Lower lobe of right lung (tissue), 2 donors: ENCODE data around the gene NCOR2. TPM values are rescaled to one million over a fixed set of nuclear protein-coding genes. Genes with fewer than 3 reads are reported as not detected.

ENCODE experiments used
- ATAC-seq, 2 donors: fragments of 200-7000 bp; cut with Tn5 transposase; one replicate each; pipeline ENCODE4 v1.9.1; 2020 to 2022; ENCODE audit warnings: mild to moderate bottlenecking in 2 of 2, moderate library complexity in 2 of 2
- DNase-seq: peaks from one replicate; pipeline ENCODE4 v3.0.0-alpha.2; 2020
- H3K27ac ChIP-seq: fragments of 200-600 bp; one replicate; pipeline ENCODE4 v1.8.0; 2022
- H3K27me3 ChIP-seq: fragments of 200-600 bp; one replicate; pipeline ENCODE4 v1.8.0; 2022; ENCODE audit warnings: low read depth
- H3K36me3 ChIP-seq: fragments of 200-600 bp; one replicate; pipeline ENCODE4 v1.8.0; 2022; ENCODE audit warnings: mild to moderate bottlenecking
- H3K4me1 ChIP-seq: fragments of 200-600 bp; one replicate; pipeline ENCODE4 v1.8.0; 2022
- H3K4me3 ChIP-seq: fragments of 200-600 bp; one replicate; pipeline ENCODE4 v1.8.0; 2022; ENCODE audit warnings: mild to moderate bottlenecking
- H3K9me3 ChIP-seq: fragments of 200-600 bp; one replicate; pipeline ENCODE4 v1.8.0; 2022
- intact Hi-C: fragments of 100-400 bp; cut with DNase I; formaldehyde crosslinking; loops from one replicate; pipeline ENCODE4 v1.11.0; 2022
- total RNA-seq: library from RNA; stranded (reverse); fragmentation: NEBNext Ultra II Directional; extraction: Animal tissue kit (Norgen Biotek cat#: 25700); gene quantifications from one replicate; pipeline ENCODE4 v1.2.1, GENCODE V29; 2021
- TF ChIP-seq, protein P1 (sequence below): fragments of 200-600 bp; IDR thresholded peaks from one replicate; pipeline ENCODE4 v1.8.0; 2022; ENCODE audit warnings: antibody characterized with exemption, mild to moderate bottlenecking
- donor health status: DM: no; HTN: yes; CAD: no; lungs with severe emphysema.

NCOR2 gene
- total RNA-seq, 1 donor from 2014 or later = 318 TPM

DNA sequence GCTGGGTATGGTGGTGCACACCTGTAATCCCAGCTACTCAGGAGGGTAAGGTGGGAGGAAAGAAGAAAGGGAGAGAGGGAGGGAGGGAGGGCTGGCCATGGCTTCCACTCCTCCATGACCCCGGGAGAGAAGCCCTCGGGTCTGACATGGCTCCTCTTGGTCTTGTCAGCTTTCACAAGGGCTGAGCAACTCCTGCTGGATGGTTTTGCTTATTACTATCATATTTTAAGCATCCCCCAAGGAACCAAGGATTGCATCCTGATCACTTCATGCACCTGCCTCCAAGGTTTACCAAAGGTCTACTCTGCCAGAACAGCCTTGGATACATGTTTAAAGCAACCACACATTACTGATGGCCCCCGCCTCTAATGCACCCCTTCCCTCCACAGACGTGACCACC lies 28.0 kb upstream of the NCOR2 start:
- DNase-seq = no peak
- Histone ChIP-seq H3K27ac (no peak overlapping the region), H3K4me3 (no peak overlapping the region), H3K4me1 (peaks cover 10% of the 10 kb centered on the region), H3K9me3 (no peaks in the 10 kb centered on the region), H3K27me3 (no peaks in the 10 kb centered on the region), H3K36me3 (no peaks in the 10 kb centered on the region)
- TF ChIP-seq, protein P1, sequence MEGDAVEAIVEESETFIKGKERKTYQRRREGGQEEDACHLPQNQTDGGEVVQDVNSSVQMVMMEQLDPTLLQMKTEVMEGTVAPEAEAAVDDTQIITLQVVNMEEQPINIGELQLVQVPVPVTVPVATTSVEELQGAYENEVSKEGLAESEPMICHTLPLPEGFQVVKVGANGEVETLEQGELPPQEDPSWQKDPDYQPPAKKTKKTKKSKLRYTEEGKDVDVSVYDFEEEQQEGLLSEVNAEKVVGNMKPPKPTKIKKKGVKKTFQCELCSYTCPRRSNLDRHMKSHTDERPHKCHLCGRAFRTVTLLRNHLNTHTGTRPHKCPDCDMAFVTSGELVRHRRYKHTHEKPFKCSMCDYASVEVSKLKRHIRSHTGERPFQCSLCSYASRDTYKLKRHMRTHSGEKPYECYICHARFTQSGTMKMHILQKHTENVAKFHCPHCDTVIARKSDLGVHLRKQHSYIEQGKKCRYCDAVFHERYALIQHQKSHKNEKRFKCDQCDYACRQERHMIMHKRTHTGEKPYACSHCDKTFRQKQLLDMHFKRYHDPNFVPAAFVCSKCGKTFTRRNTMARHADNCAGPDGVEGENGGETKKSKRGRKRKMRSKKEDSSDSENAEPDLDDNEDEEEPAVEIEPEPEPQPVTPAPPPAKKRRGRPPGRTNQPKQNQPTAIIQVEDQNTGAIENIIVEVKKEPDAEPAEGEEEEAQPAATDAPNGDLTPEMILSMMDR = no peak
- intact Hi-C loops = no loop called here
- no peak for ATAC-seq

GRCh38 chr12:124594851-124595250 lies 27.4 kb upstream of the NCOR2 start:
- H3K36me3 ChIP-seq = no peaks in the 10 kb centered on the region
- ATAC-seq (no peak), DNase-seq (no peak)
- intact Hi-C loops = no loop called here
- H3K9me3 ChIP-seq = no peaks in the 10 kb centered on the region
- TF ChIP-seq, protein P1 = no peak
- H3K4me3 ChIP-seq = no peak overlapping the region
- H3K4me1 ChIP-seq = peaks cover 10% of the 10 kb centered on the region
- no peaks in the 10 kb centered on the region for H3K27me3 ChIP-seq
- no peak overlapping the region for H3K27ac ChIP-seq

DNA sequence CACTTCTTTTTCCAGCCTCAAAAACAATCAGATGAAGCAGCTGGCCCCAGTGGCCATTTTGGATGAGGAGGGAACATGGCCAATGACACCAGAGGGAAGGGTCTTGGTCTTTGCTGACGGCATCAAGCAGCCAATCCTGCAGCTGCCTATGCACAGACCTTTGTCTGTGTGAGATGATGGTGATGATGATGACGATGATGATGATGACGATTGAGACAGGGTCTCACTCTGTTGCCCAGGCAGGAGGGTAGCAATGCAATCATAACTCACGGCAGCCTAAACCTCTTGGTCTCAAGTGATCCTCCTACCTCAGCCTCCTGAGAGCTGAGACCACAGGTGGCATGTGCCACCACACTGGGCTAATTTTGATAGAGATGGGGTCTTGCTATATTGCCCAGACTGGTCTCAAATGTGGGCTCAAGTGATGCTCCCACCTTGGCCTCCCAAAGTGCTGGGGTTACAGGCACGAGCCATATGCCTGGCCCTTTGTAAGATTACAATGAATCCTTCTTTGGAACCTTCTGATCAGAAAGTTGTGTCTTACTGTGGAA lies 26.5 kb upstream of the NCOR2 start:
- TF ChIP-seq, protein P1 = no peak
- H3K4me1 ChIP-seq = peaks cover 16% of the 10 kb centered on the region
- no peaks in the 10 kb centered on the region for H3K36me3 ChIP-seq
- no peaks in the 10 kb centered on the region for H3K9me3 ChIP-seq
- H3K4me3 ChIP-seq = no peak overlapping the region
- no peaks in the 10 kb centered on the region for H3K27me3 ChIP-seq
- ATAC-seq (no peak), DNase-seq (no peak)
- H3K27ac ChIP-seq = no peak overlapping the region
- intact Hi-C loops = no loop called here

DNA sequence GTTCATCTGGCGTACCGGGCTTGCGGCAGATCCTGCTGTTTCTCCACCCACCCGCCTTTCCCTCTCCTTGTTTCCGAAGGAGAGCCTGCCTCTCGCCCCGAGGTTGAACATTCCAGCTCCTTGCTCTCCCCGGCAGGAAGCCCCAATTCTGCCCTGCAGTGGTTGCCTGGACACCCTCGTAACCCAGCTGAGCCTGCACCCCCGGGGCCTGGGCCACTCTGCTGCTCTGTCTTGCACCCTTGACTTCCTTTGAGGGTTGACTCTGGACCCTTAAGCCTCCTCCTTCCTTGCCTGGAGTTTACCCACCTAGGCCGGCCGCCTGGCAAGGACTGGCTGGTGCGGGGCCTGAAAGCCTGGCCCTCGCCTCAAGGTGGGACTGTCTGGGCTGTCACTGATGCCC lies 25.8 kb upstream of the NCOR2 start:
- Histone ChIP-seq H3K4me1 (peaks cover 22% of the 10 kb centered on the region), H3K27ac (no peak overlapping the region), H3K9me3 (no peaks in the 10 kb centered on the region), H3K36me3 (no peaks in the 10 kb centered on the region), H3K27me3 (no peaks in the 10 kb centered on the region), H3K4me3 (no peak overlapping the region)
- TF ChIP-seq, protein P1 = no peak
- DNase-seq (no peak), ATAC-seq (peak in 1 of 2 donors; percentile 4)
- intact Hi-C loops = no loop called here

DNA sequence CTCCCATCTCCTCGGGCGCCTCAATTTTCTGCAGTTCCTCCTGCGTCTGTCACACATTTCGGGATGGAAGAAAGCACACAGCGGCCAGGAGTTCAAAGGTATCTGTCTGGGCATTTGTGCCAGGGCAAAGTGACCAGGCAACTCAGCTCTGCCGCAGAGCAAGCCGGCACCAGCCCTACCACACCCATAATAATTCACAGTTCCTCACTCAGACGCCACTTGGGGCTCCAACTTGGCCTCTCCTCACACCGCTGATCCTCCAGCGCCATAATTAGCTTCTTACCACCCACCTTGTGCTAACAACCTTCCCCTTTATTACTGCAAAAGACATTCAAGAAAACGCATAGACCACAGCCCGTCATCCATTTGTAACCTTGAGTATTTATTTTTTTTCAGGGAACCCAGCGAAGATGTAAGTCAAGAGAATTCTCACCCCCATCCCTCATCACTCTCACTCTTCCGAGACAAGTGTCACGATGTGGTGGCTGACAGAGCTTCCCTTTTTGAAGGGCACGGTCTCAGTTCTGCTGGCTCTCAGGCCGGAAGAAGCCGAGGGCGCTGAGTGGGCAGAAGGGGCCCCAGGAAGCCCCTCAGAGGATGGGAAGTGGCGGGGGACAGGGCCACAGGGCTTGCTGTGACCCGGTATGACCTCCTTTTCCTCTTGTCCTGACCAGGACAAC lies 25.2 kb upstream of the NCOR2 start:
- H3K9me3 ChIP-seq = no peaks in the 10 kb centered on the region
- no peak for DNase-seq
- H3K27me3 ChIP-seq = no peaks in the 10 kb centered on the region
- H3K27ac ChIP-seq = no peak overlapping the region
- H3K4me1 ChIP-seq = peaks cover 22% of the 10 kb centered on the region
- TF ChIP-seq, protein P1 = no peak
- no peaks in the 10 kb centered on the region for H3K36me3 ChIP-seq
- intact Hi-C loops = no loop called here
- ATAC-seq = peak; percentile 61 to 62
- no peak overlapping the region for H3K4me3 ChIP-seq
